GM19025 (cell line): ENCODE measurements around the gene SCYL1.

Experiments used
- ATAC-seq: cut with Tn5 transposase; IDR thresholded peaks from one replicate; pipeline ENCODE4 v1.9.1; 2021; ENCODE audit warnings: mild to moderate bottlenecking, low read depth, moderate library complexity; ENCODE audit not compliant: unreplicated experiment

Gene SCYL1

GRCh38 chr11:65530157-65530496, 5.2 kb downstream of the SCYL1 start:
- no peak for ATAC-seq

GRCh38 chr11:65532388-65533064, 7.6 kb downstream of the SCYL1 start:
- no peak for ATAC-seq

GRCh38 chr11:65535102-65535501, 10.2 kb downstream of the SCYL1 start:
- no peak for ATAC-seq

GRCh38 chr11:65536412-65537295, 11.8 kb downstream of the SCYL1 start:
- no peak for ATAC-seq

GRCh38 chr11:65537296-65537597, 12.4 kb downstream of the SCYL1 start:
- ATAC-seq, result no peak

- no peak for ATAC-seq
Measured at GRCh38 chr11:65537620-65538231, 12.8 kb downstream of the SCYL1 start.

- no peak for ATAC-seq
Measured at GRCh38 chr11:65538232-65538914, 13.5 kb downstream of the SCYL1 start.

- ATAC-seq, result no peak
Measured at GRCh38 chr11:65538915-65539743, 14.2 kb downstream of the SCYL1 start.

- ATAC-seq, result peak; percentile 61
Measured at GRCh38 chr11:65539744-65540289, 14.9 kb downstream of the SCYL1 start.

- ATAC-seq, result peak; percentile 62
Measured at GRCh38 chr11:65540290-65541092, 15.6 kb downstream of the SCYL1 start.

GRCh38 chr11:65541093-65541982, 16.5 kb downstream of the SCYL1 start:
- ATAC-seq, result no peak

GRCh38 chr11:65542738-65543390, 18.0 kb downstream of the SCYL1 start:
- ATAC-seq, result no peak

GRCh38 chr11:65545853-65546216, 21.0 kb downstream of the SCYL1 start:
- no peak for ATAC-seq

- peak; percentile 78 for ATAC-seq
Measured at GRCh38 chr11:65546217-65546958, 21.5 kb downstream of the SCYL1 start.

GRCh38 chr11:65547446-65548125, 22.7 kb downstream of the SCYL1 start:
- ATAC-seq, result no peak

- no peak for ATAC-seq
Measured at GRCh38 chr11:65548395-65548794, 23.5 kb downstream of the SCYL1 start.

GRCh38 chr11:65549096-65549495, 24.2 kb downstream of the SCYL1 start:
- no peak for ATAC-seq
